Heart left ventricle (tissue), 13 donors: ENCODE data around the gene C2CD4C.

Source experiments
- POLR2A ChIP-seq, 2 donors: fragments of 450-650 bp; IDR thresholded peaks; one replicate each; pipeline ENCODE4 v1.6.1; 2017; ENCODE audit warnings: antibody characterized with exemption in 2 of 2, mild to moderate bottlenecking in 2 of 2, moderate library complexity in 2 of 2
- TF ChIP-seq, protein P1 (sequence below), 12 donors: fragments of 200-600 bp; sonication (generic) in 4 of 12; IDR thresholded peaks; one replicate each; pipeline versions ENCODE4 v1.5.0 to v1.8.0; 2018 to 2022; ENCODE audit warnings: antibody characterized with exemption in 12 of 12, mild to moderate bottlenecking in 5 of 12
- donor health status: ischemic (EF 13 %, LVEDD 7.1; RV severe dilation, severe dysfunction).
- donor health status: DM: no; HTN: yes; CAD: no.
- donor health status: DM: no; HTN: no; CAD: no.
- donor health status: ischemic (EF 25% LVEDD 6.9; RV normal size, moderate dysfunction).
- donor health status: ischemic (EF 25% LVEDD 5.7; RV mildly dilated, moderate dysfunction).
- donor health status: ischemic (EF 35%, LVEDD 5.7; RV mildly dilated, moderate dysfunction).
- donor health status: nonischemic (EF 11% LVEDD 7.7; RV severe dilation, severe dysfunction).
- donor health status: DM: yes; HTN: yes; CAD: no.
- donor health status: PGD.
- donor health status: ischemic (EF 29% LVEDD 5.4; RV normal size, mild dysfunction).
- donor health status: nonischemic (EF 23%, LVEDD 6.1; RV moderate dilation, normal function).

DNA sequence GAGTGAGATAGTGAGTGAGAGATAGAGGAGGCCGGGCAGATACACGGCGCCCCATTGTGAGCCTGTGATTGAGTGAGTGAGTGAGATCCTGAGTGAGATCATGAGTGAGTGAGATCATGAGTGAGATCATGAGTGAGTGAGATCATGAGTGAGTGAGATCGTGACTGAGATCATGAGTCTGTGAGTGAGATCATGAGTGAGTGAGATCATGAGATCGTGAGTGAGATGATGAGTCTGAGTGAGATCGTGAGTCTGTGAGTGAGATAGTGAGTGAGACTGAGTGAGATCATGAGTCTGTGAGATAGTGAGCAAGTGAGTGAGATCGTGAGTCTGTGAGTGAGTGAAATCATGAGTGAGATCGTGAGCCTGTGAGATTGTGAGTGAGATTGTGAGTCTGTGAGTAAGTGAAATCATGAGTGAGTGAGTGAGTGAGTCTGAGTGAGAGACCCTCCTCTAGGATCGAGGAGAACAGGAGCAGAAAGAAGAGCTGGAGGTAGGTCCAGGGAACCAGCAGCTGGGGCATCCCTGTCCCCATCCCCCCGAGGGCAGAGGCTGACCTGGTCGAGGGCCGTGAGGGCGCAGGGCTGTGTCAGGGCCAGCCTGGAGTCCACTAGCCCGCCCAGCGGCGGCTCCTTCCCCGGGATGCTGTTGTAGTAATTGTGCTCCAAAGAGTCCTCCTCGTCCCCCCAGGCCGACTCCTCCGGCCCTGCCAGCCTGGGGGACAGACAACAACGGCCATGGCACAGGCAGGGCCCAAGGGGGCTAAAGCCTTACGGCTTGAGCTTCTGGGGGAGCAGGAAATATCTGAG is 25.4 kb upstream of the C2CD4C start:
- TF ChIP-seq, protein P1, sequence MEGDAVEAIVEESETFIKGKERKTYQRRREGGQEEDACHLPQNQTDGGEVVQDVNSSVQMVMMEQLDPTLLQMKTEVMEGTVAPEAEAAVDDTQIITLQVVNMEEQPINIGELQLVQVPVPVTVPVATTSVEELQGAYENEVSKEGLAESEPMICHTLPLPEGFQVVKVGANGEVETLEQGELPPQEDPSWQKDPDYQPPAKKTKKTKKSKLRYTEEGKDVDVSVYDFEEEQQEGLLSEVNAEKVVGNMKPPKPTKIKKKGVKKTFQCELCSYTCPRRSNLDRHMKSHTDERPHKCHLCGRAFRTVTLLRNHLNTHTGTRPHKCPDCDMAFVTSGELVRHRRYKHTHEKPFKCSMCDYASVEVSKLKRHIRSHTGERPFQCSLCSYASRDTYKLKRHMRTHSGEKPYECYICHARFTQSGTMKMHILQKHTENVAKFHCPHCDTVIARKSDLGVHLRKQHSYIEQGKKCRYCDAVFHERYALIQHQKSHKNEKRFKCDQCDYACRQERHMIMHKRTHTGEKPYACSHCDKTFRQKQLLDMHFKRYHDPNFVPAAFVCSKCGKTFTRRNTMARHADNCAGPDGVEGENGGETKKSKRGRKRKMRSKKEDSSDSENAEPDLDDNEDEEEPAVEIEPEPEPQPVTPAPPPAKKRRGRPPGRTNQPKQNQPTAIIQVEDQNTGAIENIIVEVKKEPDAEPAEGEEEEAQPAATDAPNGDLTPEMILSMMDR (IDR thresholded peaks at IDR 0.05) = no peak
- TF ChIP-seq POLR2A (IDR thresholded peaks at IDR 0.05) = no peak
